Fibroblast of lung (primary cell): ENCODE results near the gene CD82. TPM values are rescaled to one million over a fixed set of nuclear protein-coding genes. Genes with fewer than 3 reads are reported as not detected.
A peak's percentile ranks its signal among the peaks of the same experiment; 100 is the strongest.

Experiments
- DNase-seq, 2 donors: peaks; one replicate each; pipeline versions ENCODE4 v3.0.0 to v3.0.0-alpha.2; 2010; ENCODE audit warnings: low read depth in 2 of 2
- H2AFZ ChIP-seq: 2 replicates; pipeline ENCODE4 v1.5.1; 2012; ENCODE audit warnings: low read length, control low read depth, inconsistent platforms
- H3K27ac ChIP-seq: 2 replicates; pipeline ENCODE4 v1.5.1; 2011; ENCODE audit warnings: low read length, control low read depth; ENCODE audit not compliant: insufficient read depth
- H3K27me3 ChIP-seq: 2 replicates; pipeline ENCODE4 v1.5.1; 2011; ENCODE audit warnings: mild to moderate bottlenecking, low read length; ENCODE audit not compliant: control insufficient read depth, insufficient read depth
- H3K36me3 ChIP-seq: 2 replicates; pipeline ENCODE4 v1.5.1; 2011; ENCODE audit warnings: low read length; ENCODE audit not compliant: control insufficient read depth, insufficient read depth
- H3K4me1 ChIP-seq: 2 replicates; pipeline ENCODE4 v1.5.1; 2011; ENCODE audit warnings: low read length; ENCODE audit not compliant: control insufficient read depth, insufficient read depth; ENCODE audit errors: extremely low read depth
- H3K4me2 ChIP-seq: 2 replicates; pipeline ENCODE4 v1.5.1; 2011; ENCODE audit warnings: low read length, control low read depth; ENCODE audit not compliant: insufficient read depth; ENCODE audit errors: extremely low read depth
- H3K4me3 ChIP-seq, 4 experiments: fragments of 200-600 bp in 1 of 4; sonication (generic) in 1 of 4; replicated peaks in 1 of 4; 2 replicates each; pipeline ENCODE4 v1.5.1; 2011 to 2016; ENCODE audit warnings: low read length in 4 of 4, low read depth in 3 of 4, mild to moderate bottlenecking in 3 of 4, control low read depth in 2 of 4, inconsistent platforms in 1 of 4, mixed read lengths in 1 of 4; ENCODE audit not compliant: insufficient read depth in 1 of 4; ENCODE audit errors: control extremely low read depth in 1 of 4
- H3K79me2 ChIP-seq: 2 replicates; pipeline ENCODE4 v1.5.1; 2012; ENCODE audit warnings: mild to moderate bottlenecking, low read length, inconsistent platforms; ENCODE audit not compliant: control insufficient read depth, insufficient read depth
- H3K9ac ChIP-seq: 2 replicates; pipeline ENCODE4 v1.5.1; 2011; ENCODE audit warnings: mild to moderate bottlenecking, low read length, control low read depth; ENCODE audit not compliant: insufficient read depth
- H3K9me3 ChIP-seq: 2 replicates; pipeline ENCODE4 v1.5.1; 2012; ENCODE audit warnings: low read depth, low read length; ENCODE audit not compliant: control insufficient read depth, insufficient read depth
- H4K20me1 ChIP-seq: 2 replicates; pipeline ENCODE4 v1.5.1; 2011; ENCODE audit warnings: low read length; ENCODE audit not compliant: control insufficient read depth, insufficient read depth; ENCODE audit errors: extremely low read depth
- CTCF ChIP-seq, 2 donors: IDR thresholded peaks in 1 of 2; conservative IDR thresholded peaks in 1 of 2; 1 replicate in 1 of 2; 2 replicates in 1 of 2; pipeline ENCODE4 v1.5.1; 2011 to 2012; ENCODE audit warnings: low read length in 2 of 2, control low read depth in 1 of 2, inconsistent platforms in 1 of 2, low read depth in 1 of 2, mild to moderate bottlenecking in 1 of 2
- EZH2 ChIP-seq: IDR thresholded peaks from 2 replicates; pipeline ENCODE4 v1.5.1; 2012; ENCODE audit warnings: low read length, control low read depth, mild to moderate bottlenecking; ENCODE audit errors: missing control alignments
- polyA plus RNA-seq, 2 donors: library from polyadenylated mRNA; depleted of rRNA in 1 of 2; stranded (reverse) in 1 of 2; unstranded in 1 of 2; fragments of >200 nt; gene quantifications; 2 replicates each; pipeline ENCODE4 v1.2.1, GENCODE V29; 2011 to 2012; ENCODE audit warnings: missing spikeins in 1 of 2
- total RNA-seq: library from RNA; depleted of rRNA; stranded (reverse); fragments of >200 nt; gene quantifications from 2 replicates; pipeline ENCODE4 v1.2.1, GENCODE V29; 2014

CD82 gene
- total and polyA plus RNA-seq, 2 donors (not counting 1 experiment from before 2014, with no cell fraction given): 54.2 to 114 TPM

DNA sequence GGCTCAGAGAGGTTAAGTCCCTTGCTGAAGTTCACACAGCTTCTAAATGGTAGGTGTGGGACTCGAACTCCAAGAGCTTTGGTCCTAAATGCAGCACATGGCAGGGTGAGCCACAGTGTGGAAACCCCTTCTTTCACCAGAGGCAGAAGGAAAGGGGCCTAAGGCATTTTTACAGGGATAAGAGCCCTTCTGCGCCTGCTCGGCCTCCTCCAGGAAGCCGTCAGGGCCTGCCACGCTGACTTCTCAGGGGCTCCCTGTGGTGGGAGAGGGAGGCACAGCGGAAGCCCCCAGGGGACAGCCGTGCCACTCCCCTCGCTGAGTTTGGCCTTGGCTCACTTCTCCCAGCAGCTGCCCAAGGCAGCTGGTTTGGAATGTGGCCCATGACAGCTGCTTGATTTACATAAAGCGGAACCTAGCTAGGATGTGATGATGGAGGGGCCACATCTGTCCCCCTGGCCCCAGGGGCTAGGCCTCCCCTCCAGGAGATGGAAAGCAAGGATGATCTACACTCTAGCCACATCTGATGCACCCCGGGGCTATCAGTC lies 35.4 kb downstream of the CD82 start:
- no peaks in the 10 kb centered on the region for H3K79me2 ChIP-seq
- no peaks in the 10 kb centered on the region for H3K9me3 ChIP-seq
- H3K4me3 ChIP-seq: no peak overlapping the region
- H3K4me1 ChIP-seq: peaks cover 14% of the 10 kb centered on the region
- H3K4me2 ChIP-seq: no peak overlapping the region
- H4K20me1 ChIP-seq: no peaks in the 10 kb centered on the region
- no peaks in the 10 kb centered on the region for H3K36me3 ChIP-seq
- no peak overlapping the region for H2AFZ ChIP-seq
- no peaks in the 10 kb centered on the region for H3K27me3 ChIP-seq
- H3K27ac ChIP-seq: no peak overlapping the region
- TF ChIP-seq EZH2: no peak
- TF ChIP-seq CTCF (conservative IDR thresholded peaks at IDR 0.05 in 1 of 2, IDR thresholded peaks at IDR 0.05 in 1 of 2; ENCODE audit: low read depth in 1 of 2, low read length in 2 of 2): no peak
- peak in 1 of 2 donors; percentile 68 for DNase-seq
- H3K9ac ChIP-seq: no peak overlapping the region

GRCh38 chr11:44601471-44602370 lies 36.3 kb downstream of the CD82 start:
- H3K9me3 ChIP-seq: no peaks in the 10 kb centered on the region
- no peak overlapping the region for H3K4me2 ChIP-seq
- no peaks in the 10 kb centered on the region for H4K20me1 ChIP-seq
- no peak overlapping the region for H3K4me3 ChIP-seq
- TF ChIP-seq CTCF (conservative IDR thresholded peaks at IDR 0.05 in 1 of 2, IDR thresholded peaks at IDR 0.05 in 1 of 2; ENCODE audit: low read depth in 1 of 2, low read length in 2 of 2) (no peak), EZH2 (no peak)
- no peak overlapping the region for H3K9ac ChIP-seq
- no peaks in the 10 kb centered on the region for H3K27me3 ChIP-seq
- DNase-seq: no peak
- no peak overlapping the region for H2AFZ ChIP-seq
- peaks cover 10% of the 10 kb centered on the region for H3K4me1 ChIP-seq
- no peaks in the 10 kb centered on the region for H3K36me3 ChIP-seq
- no peak overlapping the region for H3K27ac ChIP-seq
- H3K79me2 ChIP-seq: no peaks in the 10 kb centered on the region

- Histone ChIP-seq H2AFZ (no peak overlapping the region), H3K36me3 (no peaks in the 10 kb centered on the region), H3K9ac (no peak overlapping the region), H3K4me2 (no peak overlapping the region), H3K9me3 (no peaks in the 10 kb centered on the region), H3K4me1 (peaks cover 14% of the 10 kb centered on the region), H3K4me3 (no peak overlapping the region), H4K20me1 (no peaks in the 10 kb centered on the region), H3K27ac (no peak overlapping the region), H3K79me2 (no peaks in the 10 kb centered on the region), H3K27me3 (no peaks in the 10 kb centered on the region)
- DNase-seq: no peak
- TF ChIP-seq CTCF (conservative IDR thresholded peaks at IDR 0.05 in 1 of 2, IDR thresholded peaks at IDR 0.05 in 1 of 2; ENCODE audit: low read depth in 1 of 2, low read length in 2 of 2) (no peak), EZH2 (no peak)
Observed at GRCh38 chr11:44602891-44603310, 37.4 kb downstream of the CD82 start.
